ENCODE measurements around the gene PRKAR1B. TPM values are rescaled to one million over a fixed set of nuclear protein-coding genes. Genes with fewer than 3 reads are reported as not detected.

The PRKAR1B gene
- total RNA-seq, 4 donors from 2014 or later: 3.8 to 11.6 (median 6.3) TPM

GRCh38 chr7:563629-564170 is 163.4 kb downstream of the PRKAR1B start:
- TF ChIP-seq CTCF (IDR thresholded peaks at IDR 0.05; ENCODE audit: low read depth): no peak

- no peak for TF ChIP-seq CTCF (IDR thresholded peaks at IDR 0.05; ENCODE audit: low read depth)
These were observed 164.1 kb downstream of the PRKAR1B start for GRCh38 chr7:562789-563628.

- TF ChIP-seq CTCF (IDR thresholded peaks at IDR 0.05; ENCODE audit: low read depth): no peak
These were observed 164.8 kb downstream of the PRKAR1B start for GRCh38 chr7:562374-562675.

- no peak for TF ChIP-seq CTCF (IDR thresholded peaks at IDR 0.05; ENCODE audit: low read depth)
These were observed 165.3 kb downstream of the PRKAR1B start for GRCh38 chr7:561631-562373.

GRCh38 chr7:560966-561630 is 166.0 kb downstream of the PRKAR1B start:
- TF ChIP-seq CTCF (IDR thresholded peaks at IDR 0.05; ENCODE audit: low read depth): no peak

- TF ChIP-seq CTCF (IDR thresholded peaks at IDR 0.05; ENCODE audit: low read depth): no peak
These were observed 167.7 kb downstream of the PRKAR1B start for GRCh38 chr7:559396-559705.

GRCh38 chr7:557558-557881 is 169.6 kb downstream of the PRKAR1B start:
- TF ChIP-seq CTCF (IDR thresholded peaks at IDR 0.05; ENCODE audit: low read depth): no peak

Measured in subcutaneous adipose tissue (tissue), 4 donors.